Measurements from ENCODE around the gene VRK3.
A peak's percentile ranks its signal among the peaks of the same experiment; 100 is the strongest.

The VRK3 gene

DNA sequence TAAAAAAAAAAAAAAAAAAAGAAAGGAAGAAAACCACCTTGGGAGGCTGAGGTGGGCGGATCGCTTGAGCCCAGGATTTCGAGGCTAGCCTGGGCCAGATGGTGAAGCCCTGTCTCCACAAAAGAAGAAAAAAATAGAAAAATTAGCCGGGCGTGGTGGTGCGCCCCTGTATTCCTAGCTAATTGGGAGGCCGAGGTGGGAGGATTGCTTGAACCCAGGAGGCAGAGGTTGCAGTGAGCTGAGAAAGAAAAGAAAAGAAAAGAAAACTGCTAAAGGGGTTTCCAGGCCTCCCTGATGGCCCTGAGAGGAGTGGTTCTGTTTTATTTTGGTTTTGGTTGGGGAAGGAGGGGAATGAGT, 1.4 kb upstream of the VRK3 start:
- no peak for DNase-seq

DNA sequence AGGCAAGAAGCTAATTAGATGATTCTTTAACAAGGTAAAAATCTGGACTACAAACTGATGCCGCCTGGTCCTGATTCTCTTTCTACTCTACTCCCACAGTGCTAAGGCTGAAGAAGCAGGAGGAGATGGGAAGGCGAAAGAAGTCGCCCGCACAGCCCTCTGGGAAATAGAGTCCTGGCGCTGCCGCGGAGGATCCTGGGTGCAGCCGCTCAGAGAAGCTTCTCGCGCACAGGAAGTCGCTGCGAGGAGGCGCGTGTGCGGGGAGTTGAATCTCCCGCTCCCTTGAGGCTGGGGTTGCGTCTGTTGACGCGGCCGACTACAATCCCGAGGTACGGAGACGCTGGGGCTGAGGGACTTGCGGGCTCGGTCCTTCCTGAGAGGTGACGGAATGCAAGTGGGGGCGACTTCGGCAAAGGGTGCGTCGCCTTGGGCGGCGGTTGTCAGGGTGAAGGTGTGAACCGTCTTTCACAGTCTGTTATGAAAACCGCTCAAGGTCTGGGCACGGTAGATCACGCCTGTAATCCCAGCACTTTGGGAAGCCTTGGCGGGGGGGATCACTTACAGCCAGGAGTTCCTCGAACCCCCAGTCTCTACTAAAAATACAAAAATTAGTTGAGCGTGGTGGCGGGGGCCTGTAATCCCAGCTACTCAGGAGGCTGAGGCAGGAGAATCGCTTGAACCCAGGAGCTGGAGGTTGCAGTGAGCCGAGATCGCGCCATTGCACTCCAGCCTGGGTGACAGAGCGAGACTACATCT, 800 bp upstream of the VRK3 start, which contains the start of gene ZNF473:
TSS of gene ZNF473 (plus strand) at position 212 of the 756 bp plus-strand sequence. CDS start 5,078 bp downstream, outside the sequence.
- DNase-seq: peak; percentile 94

DNA sequence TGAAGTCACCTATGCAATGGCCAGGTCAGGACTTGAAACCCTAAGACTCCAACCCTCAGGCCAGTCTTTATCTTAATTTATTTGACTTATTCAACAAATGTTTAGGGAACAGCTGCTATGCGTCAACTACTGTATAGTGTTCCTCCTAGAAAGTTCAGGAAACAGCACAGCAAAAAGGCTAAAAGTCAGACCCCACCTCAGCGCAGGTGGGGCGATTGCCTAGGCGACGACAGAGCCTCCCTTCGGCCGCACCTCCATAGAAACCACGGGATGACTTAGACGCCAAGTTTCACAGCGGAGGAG, 502 bp downstream of the VRK3 start:
- no peak for DNase-seq

GRCh38 chr19:50022823-50023222, 2.3 kb downstream of the VRK3 start:
- no peak for DNase-seq

DNA sequence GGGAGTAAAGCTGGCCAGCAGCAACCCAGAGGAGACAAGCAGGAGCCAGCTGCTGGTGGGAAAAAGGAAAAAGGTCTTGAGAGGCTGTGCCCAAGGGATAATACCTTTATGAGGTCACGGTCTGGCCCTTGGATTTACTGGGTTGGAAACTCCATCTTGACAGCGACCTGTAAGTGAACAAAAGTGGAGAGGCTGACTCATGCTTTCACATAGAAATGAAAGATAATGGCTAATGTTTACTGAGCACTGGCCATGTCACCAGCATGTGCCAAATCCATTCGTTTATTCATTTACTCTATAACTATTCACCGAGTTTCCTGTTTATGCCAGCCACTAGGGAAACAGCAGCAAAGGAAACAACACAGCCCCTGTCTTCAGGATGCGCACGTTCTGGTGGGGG, 4.7 kb downstream of the VRK3 start:
- DNase-seq: no peak

GRCh38 chr19:50016225-50016807, 8.9 kb downstream of the VRK3 start:
- DNase-seq: no peak

DNA sequence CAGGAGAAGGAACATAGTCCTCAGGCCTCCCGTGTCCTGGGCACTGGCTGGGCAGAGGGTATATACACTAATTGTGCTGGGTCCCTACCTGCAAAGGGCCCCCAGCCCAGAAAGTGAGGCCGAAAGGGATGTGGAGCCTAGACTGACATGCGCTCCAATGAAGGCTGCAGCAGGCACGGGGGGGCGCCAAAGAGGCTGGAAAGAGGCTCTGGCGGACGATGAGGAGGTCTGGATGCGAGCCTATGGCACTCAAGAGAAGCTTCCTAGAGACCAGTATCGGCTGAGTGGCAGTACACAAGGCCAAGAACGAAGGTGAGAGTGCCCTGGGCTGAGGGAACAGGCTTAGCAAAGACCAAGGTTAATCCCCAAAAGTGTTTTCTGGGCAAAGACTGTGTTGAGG, 16.6 kb downstream of the VRK3 start:
- no peak for DNase-seq

GRCh38 chr19:50007947-50008346, 17.2 kb downstream of the VRK3 start:
- DNase-seq: no peak

GRCh38 chr19:50007170-50007569, 18.0 kb downstream of the VRK3 start:
- no peak for DNase-seq

GRCh38 chr19:50005428-50005827, 19.7 kb downstream of the VRK3 start:
- DNase-seq: peak; percentile 47

DNA sequence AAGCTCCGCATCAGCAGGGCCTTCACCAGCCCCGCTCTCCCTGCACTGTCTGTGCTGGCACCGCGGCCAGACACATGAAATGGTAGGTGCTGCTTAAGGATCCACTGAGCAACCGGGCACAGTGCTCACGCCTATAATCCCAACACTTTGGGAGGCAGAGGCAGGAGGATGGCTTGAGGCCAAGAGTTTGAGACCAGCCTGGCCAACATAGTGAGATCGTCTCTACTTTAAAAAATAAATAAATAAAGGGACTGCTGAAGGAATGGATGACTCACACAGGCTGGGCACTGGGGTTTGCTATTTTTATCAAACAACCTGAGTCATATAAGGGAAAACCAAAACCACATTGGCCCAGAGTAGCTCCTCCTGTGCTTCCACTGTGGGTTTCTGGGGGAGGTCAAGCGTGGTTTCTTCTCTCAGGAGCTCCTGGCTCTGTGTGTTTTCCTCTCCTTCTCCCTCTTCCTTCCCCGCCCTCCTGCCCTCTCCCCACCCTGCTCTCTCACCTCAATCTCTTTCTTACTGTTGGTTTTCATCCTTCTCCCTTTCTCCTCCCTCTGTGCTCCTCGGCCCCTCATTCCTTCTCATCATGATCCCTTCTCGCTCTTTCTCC, 21.3 kb downstream of the VRK3 start:
- DNase-seq: peak; percentile 74

DNA sequence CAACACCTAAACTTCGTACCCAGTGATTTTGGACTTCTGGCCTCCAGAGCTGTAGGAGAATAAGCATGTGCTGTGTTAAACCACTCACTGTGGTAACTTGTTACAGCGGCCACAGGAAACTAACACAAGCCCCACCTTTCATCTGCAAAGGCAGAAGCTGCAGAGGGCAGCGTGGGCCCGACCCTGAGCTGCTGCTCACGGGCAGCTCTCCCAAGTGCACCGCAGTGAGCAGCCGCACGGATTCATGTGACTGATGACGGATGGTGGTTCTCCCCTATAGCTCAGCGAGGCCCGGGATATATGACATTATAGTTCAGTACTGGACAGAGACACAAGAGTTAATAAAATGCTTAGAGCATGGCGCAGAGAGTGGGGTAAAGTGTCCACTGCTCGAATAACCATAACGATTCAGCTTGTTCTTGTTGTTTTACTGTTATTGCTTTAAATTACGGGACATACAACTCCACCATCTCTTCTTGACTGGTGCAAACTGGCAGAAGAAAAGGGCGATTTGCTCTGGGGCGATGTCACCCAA, 21.9 kb downstream of the VRK3 start:
- DNase-seq: no peak

GRCh38 chr19:50002386-50002960, 22.7 kb downstream of the VRK3 start:
- DNase-seq: no peak

DNA sequence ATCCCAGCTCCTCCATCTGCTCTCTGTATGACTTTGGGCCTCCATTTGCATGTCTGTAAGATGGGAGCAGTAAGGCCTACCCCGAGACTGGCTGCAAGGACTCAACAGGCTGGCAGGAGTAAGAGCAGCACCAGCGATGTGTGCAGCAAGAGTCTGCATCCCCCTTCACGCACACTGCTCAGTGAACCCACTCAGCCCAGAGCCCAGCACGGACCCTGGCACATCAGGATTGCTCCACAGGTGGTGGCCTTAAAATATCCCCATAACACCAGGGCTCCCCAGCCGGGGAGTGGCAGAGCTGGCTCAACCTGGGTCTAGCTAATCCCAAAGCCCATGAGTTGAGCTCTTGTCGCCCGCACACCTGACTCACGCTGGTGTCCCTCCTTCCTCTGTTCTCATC, 23.4 kb downstream of the VRK3 start:
- no peak for DNase-seq

- no peak for DNase-seq
These were observed 24.2 kb downstream of the VRK3 start for GRCh38 chr19:50000841-50001557.

DNA sequence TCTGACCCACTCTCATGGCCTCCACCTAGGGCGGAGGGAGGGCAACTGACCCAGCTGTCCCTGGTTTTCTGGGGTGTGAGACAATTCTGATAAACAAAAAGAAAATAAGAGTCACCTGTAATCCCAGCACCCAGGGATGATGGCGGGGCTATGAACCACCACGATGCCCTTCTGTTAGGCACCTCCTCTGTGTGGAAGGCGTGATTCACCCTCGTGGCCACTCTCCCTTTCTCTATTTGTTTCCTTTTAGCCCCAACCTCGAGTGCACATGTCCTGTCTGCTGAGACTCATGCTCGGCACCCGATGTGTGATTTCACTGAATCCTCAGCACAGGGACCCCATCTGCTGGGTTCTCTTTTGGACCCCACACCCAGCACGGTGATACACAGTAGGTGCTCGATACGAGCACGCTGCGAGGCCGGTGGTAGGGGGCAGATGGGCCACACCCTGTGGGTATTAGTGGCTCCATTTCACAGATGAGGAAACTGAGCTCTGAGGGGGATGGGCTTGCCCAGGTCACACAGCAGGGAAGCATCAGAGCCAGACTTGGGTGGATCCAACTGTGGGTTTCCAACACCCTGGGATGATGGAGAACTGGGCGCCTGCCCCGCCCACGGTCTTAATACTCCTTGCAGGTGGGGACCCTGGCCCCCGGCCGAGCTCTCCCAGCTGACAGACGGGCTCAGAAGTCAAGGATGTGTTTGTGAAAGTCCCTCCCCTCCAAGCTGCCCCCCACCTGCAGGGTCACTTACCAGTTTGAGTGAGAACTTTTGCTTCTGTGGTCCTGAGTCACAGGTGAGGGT, 24.9 kb downstream of the VRK3 start:
- no peak for DNase-seq

DNA sequence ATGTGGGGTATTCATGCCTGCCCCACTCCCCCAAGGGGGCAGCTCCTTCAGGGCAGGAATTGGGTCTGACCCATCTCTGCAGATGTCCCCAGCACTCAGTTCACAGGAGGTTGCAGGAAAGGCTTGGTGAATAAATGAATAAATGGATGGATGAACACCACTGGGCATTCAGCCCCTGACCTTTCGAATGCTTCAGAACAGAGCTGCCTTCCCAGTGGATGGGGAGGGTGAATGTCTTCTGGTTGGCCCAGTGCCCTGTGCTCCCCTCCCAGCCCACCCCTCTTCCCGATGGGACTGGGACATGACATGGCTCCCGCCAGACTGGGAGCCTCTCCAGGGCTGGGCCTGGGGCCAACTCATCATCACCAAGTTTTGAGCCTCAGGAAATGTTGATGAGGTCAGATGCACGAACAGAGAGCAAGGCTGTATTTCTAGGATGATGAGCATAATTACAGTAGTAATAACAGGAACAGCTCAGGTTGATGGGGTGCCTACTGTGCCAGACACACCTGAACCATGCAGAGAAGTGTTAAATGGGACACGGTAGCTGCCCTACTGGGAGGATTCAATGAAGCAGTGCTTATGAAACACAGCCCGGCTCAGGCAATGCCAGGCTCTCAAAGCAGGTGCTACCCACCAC, 25.7 kb downstream of the VRK3 start:
- DNase-seq: no peak

DNA sequence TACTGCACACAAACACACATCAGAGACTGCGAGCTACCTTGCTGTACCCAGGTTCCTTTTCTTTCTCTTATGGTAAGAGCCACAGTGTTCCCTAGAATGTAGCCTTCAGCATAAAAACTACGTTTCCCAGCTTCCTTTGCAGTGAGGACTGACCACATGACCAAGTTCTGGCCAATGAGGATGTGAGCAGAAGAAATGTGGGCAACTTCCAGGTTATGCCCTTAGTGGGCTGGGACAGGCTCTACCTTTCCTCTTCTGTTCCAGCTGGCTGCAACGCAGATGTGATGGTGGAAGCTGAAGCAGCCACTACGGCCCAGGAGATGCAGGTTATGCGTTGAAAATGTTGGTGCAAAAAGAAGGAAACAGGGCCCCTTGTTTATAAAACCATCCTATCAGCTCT, 27.5 kb downstream of the VRK3 start:
- peak; percentile 56 for DNase-seq

GRCh38 chr19:49988433-49988832, 36.7 kb downstream of the VRK3 start:
- DNase-seq: peak; percentile 32

DNA sequence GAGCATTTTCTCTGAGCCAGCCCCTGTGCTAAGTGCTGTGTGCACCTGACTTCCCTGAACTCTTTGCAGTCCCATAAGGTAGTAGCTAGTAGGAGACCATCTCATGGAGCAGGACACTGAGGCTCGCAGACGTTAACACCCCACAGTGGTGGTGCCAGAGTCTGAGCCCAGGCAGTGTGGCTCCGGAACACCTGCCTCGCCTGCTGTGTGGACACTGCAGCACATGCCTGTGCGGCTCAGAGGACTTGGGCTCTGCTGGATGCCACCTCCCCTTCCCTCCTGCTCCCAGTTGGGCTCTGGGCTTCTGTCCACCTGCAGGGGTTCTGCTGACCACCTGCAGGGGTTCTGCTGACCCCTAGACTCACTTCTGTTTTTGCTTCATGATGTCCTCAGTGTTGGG, 37.2 kb downstream of the VRK3 start:
- no peak for DNase-seq

GRCh38 chr19:49987159-49987698, 37.9 kb downstream of the VRK3 start:
- peak; percentile 80 for DNase-seq

DNA sequence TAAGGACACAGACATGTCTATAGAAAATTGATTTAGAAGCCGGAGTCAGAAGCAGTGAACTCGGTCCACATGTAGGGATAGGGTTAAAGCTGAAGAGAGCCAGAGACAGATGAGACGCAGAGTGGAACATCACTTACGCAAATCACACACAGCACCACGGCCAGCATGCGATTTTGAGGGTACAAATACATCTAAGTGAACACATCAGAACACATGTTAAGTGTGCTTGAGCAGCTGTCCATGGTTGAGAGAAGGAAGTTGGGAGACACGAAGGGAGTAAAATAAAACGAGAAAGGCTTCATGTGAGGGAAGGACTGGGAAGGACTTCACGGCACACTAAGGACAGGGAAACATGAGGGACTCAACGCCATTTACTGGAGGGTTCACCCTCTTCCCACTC, 38.8 kb downstream of the VRK3 start:
- DNase-seq: no peak
